NCI-H2081 (cell line): ENCODE data around the gene TUBB2B.
"Not testable (repeated sequence)": the region's sequence is repeated elsewhere in the genome, so short reads cannot be mapped to it uniquely, and the experiment has no call there.

ENCODE experiments used
- DNase-seq, 2 experiments: peaks; one replicate each; lab custom pipeline; 2025; lab: John Stamatoyannopoulos, UW

TUBB2B gene

GRCh38 chr6:3186974-3187382, 40.5 kb downstream of the TUBB2B start:
- DNase-seq = no peak

GRCh38 chr6:3183066-3183465, 44.4 kb downstream of the TUBB2B start:
- no peak for DNase-seq

- DNase-seq = no peak
Measured at GRCh38 chr6:3181105-3181504, 46.3 kb downstream of the TUBB2B start.

- not testable (repeated sequence) for DNase-seq
Measured at GRCh38 chr6:3179945-3180344, 47.5 kb downstream of the TUBB2B start.

GRCh38 chr6:3178666-3179065, 48.8 kb downstream of the TUBB2B start:
- DNase-seq = not testable (repeated sequence)

- no peak for DNase-seq
Measured at GRCh38 chr6:3176562-3177355, 50.7 kb downstream of the TUBB2B start.

GRCh38 chr6:3175715-3176402, 51.6 kb downstream of the TUBB2B start:
- no peak for DNase-seq
